Epithelial cell of alveolus of lung (primary cell): ENCODE results near the gene RAE1. TPM values are rescaled to one million over a fixed set of nuclear protein-coding genes. Genes with fewer than 3 reads are reported as not detected.

Experiments used
- total RNA-seq: library from RNA; depleted of rRNA; stranded (reverse); fragments of >200 nt; gene quantifications from 2 replicates; pipeline ENCODE4 v1.2.1, GENCODE V29; 2015

RAE1 gene
- total RNA-seq, result 31.7 and 42.4 TPM in 2 replicates

DNA sequence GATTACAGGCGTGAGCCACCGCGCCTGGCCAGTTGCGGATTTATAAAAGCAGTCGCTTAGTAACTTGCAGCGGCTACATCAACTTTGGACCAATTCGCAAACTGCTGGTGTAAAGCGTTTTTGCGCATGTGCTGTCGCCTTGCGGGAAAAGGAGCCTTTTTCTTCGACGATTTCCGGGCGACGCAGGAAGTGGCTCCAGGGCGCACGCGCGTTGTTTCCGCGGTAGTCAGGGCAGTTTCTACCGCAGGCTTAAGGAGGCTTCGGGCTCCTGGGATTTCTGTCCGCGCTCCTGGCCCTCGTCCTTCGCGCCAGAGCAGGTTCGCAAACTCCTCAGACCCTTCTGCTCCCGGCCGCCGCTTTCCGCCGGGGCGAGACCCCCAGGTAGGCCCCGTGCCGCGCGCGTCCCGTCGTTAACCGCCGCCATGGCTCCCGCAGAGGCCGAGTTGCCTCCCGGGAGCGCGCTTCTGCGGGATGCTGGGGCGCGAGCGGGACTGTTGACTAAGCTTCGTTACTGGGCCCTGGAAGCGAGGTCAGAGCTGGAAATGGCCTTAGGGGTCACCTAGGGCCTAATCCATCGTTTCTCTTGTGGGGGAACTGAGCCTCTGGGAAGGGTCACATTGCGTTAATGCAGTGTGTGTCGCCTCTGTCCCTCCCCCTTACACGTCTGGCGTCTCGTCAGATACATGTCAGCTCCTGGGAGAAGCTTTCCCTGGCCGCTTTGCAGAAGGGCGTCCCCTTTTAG, at the start of gene RAE1:
Gene RAE1, plus strand, starts transcription at position 214 of the 742 bp plus-strand sequence. CDS start 2,784 bp downstream, outside the sequence.

GRCh38 chr20:57329608-57330221, 21.3 kb upstream of the RAE1 start, which contains the start of gene SPO11:
Gene SPO11 (plus strand): TSS chr20:57329803. CDS start chr20:57329868, 65 bp downstream.

DNA sequence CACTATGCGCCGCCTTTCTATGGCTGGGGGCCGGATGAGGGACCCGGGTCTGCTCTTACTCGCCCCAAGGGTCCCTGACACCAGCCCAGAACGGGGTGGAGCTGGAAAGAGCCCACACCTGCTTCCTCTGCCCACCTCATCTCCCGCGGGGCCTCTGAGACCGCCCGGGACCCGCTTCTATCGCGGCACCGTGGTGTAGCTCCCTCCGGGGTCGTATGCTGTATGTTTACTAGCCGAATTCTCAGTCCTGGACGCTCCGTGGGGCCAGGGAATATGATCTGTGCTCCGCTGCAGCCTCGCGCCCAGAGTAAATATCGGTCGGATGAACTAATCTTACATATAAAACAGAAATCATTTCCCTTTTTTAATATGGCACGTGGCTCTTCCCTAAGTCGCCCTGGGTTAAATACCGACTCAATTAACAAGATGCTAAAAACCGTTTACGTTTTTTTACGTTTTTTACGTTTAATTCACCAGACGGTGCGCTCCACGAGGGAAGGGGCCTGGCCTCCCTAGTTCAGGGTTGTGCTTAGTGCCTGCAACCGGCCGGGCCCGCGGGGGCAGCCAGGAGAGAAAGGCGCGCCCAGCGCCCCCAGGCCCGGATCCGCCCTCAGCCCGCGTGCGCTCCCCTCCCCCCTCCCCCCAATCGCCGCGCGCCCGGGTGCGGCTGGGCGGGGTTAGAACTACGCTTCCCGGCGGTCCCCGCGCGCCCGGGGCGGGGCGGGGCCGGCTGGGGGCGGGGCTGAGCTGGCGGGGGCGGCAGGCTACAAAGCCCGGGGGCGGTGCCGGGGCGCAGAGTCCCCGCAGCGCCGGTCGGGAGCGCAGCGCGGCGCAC, 39.8 kb downstream of the RAE1 start, which contains the start of gene RBM38:
Gene RBM38, plus strand, starts transcription at position 793 of the 835 bp plus-strand sequence. CDS start 186 bp downstream, outside the sequence.

Other genes with a start within 250 kb of the RAE1 start
- not detected in 2 replicates for gene BMP7, start 84.6 kb upstream of the RAE1 start, total RNA-seq
- gene SPO11, start 21.5 kb upstream of the RAE1 start, total RNA-seq, result not detected in 2 replicates
- gene RBM38, start 40.1 kb downstream of the RAE1 start, total RNA-seq, result 7.6 and 12.4 TPM in 2 replicates
- not detected in 2 replicates for gene CTCFL, start 173.9 kb downstream of the RAE1 start, total RNA-seq
- gene PCK1, start 209.9 kb downstream of the RAE1 start, total RNA-seq, result 0.48 TPM in 1 of 2 replicates, not detected in the other